Neural crest cell (in vitro differentiated cells): ENCODE results near the gene GPR157. TPM values are rescaled to one million over a fixed set of nuclear protein-coding genes. Genes with fewer than 3 reads are reported as not detected.

Source experiments
- DNase-seq: peaks from one replicate; pipeline ENCODE4 v3.0.0; 2021; ENCODE audit warnings: low read depth, mixed read lengths, low spot score
- H3K27ac Mint-ChIP-seq: one replicate; pipeline ENCODE4 v1.8.0; 2021; ENCODE audit warnings: mild to moderate bottlenecking, mixed read lengths; ENCODE audit not compliant: unreplicated experiment
- H3K27me3 Mint-ChIP-seq: 2 replicates; pipeline ENCODE4 v1.8.0; 2021; ENCODE audit warnings: low read depth, mild to moderate bottlenecking, mixed read lengths
- H3K36me3 Mint-ChIP-seq: 2 replicates; pipeline ENCODE4 v1.8.0; 2021; ENCODE audit warnings: low read depth, mild to moderate bottlenecking, mixed read lengths
- H3K4me1 Mint-ChIP-seq: 2 replicates; pipeline ENCODE4 v1.8.0; 2021; ENCODE audit warnings: mixed read lengths
- H3K4me3 Mint-ChIP-seq: one replicate; pipeline ENCODE4 v1.8.0; 2021; ENCODE audit warnings: mild to moderate bottlenecking, mixed read lengths
- H3K9me3 Mint-ChIP-seq: 2 replicates; pipeline ENCODE4 v1.8.0; 2021; ENCODE audit warnings: mixed read lengths
- total RNA-seq: library from RNA; stranded (reverse); gene quantifications from 2 replicates; pipeline ENCODE4 v1.2.1, GENCODE V29; 2021
- TF ChIP-seq, protein P1 (sequence below): fragments of 200-600 bp; sonication (generic); conservative IDR thresholded peaks from 2 replicates; pipeline ENCODE4 v1.5.0; 2021; ENCODE audit warnings: antibody characterized with exemption, mild to moderate bottlenecking

Gene GPR157
- total RNA-seq, 1 donor from 2014 or later = 1.9 TPM

GRCh38 chr1:9066945-9067807, 61.7 kb downstream of the GPR157 start:
- Mint-ChIP-seq H3K9me3 (no peaks in the 10 kb centered on the region), H3K4me3 (no peak overlapping the region), H3K36me3 (no peaks in the 10 kb centered on the region), H3K27me3 (no peaks in the 10 kb centered on the region), H3K4me1 (peaks cover 22% of the 10 kb centered on the region), H3K27ac (peak overlapping the region; percentile 57)
- no peak for DNase-seq
- TF ChIP-seq, protein P1, sequence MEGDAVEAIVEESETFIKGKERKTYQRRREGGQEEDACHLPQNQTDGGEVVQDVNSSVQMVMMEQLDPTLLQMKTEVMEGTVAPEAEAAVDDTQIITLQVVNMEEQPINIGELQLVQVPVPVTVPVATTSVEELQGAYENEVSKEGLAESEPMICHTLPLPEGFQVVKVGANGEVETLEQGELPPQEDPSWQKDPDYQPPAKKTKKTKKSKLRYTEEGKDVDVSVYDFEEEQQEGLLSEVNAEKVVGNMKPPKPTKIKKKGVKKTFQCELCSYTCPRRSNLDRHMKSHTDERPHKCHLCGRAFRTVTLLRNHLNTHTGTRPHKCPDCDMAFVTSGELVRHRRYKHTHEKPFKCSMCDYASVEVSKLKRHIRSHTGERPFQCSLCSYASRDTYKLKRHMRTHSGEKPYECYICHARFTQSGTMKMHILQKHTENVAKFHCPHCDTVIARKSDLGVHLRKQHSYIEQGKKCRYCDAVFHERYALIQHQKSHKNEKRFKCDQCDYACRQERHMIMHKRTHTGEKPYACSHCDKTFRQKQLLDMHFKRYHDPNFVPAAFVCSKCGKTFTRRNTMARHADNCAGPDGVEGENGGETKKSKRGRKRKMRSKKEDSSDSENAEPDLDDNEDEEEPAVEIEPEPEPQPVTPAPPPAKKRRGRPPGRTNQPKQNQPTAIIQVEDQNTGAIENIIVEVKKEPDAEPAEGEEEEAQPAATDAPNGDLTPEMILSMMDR = no peak

- H3K36me3 Mint-ChIP-seq = no peaks in the 10 kb centered on the region
- no peaks in the 10 kb centered on the region for H3K9me3 Mint-ChIP-seq
- H3K27me3 Mint-ChIP-seq = no peaks in the 10 kb centered on the region
- DNase-seq = no peak
- TF ChIP-seq, protein P1 = no peak
- H3K4me1 Mint-ChIP-seq = peaks cover 22% of the 10 kb centered on the region
- no peak overlapping the region for H3K27ac Mint-ChIP-seq
- no peak overlapping the region for H3K4me3 Mint-ChIP-seq
These were observed 63.6 kb downstream of the GPR157 start for GRCh38 chr1:9065213-9065751.

GRCh38 chr1:9062846-9063245, 66.1 kb downstream of the GPR157 start:
- no peak overlapping the region for H3K27ac Mint-ChIP-seq
- no peaks in the 10 kb centered on the region for H3K27me3 Mint-ChIP-seq
- no peak for DNase-seq
- H3K9me3 Mint-ChIP-seq = no peaks in the 10 kb centered on the region
- TF ChIP-seq, protein P1 = no peak
- no peaks in the 10 kb centered on the region for H3K36me3 Mint-ChIP-seq
- H3K4me1 Mint-ChIP-seq = peaks cover 12% of the 10 kb centered on the region
- H3K4me3 Mint-ChIP-seq = no peak overlapping the region

GRCh38 chr1:9062021-9062471, 66.9 kb downstream of the GPR157 start:
- no peak for DNase-seq
- H3K36me3 Mint-ChIP-seq = no peaks in the 10 kb centered on the region
- no peaks in the 10 kb centered on the region for H3K9me3 Mint-ChIP-seq
- no peak overlapping the region for H3K4me3 Mint-ChIP-seq
- peaks cover 12% of the 10 kb centered on the region for H3K4me1 Mint-ChIP-seq
- H3K27ac Mint-ChIP-seq = no peak overlapping the region
- H3K27me3 Mint-ChIP-seq = no peaks in the 10 kb centered on the region
- TF ChIP-seq, protein P1 = no peak

DNA sequence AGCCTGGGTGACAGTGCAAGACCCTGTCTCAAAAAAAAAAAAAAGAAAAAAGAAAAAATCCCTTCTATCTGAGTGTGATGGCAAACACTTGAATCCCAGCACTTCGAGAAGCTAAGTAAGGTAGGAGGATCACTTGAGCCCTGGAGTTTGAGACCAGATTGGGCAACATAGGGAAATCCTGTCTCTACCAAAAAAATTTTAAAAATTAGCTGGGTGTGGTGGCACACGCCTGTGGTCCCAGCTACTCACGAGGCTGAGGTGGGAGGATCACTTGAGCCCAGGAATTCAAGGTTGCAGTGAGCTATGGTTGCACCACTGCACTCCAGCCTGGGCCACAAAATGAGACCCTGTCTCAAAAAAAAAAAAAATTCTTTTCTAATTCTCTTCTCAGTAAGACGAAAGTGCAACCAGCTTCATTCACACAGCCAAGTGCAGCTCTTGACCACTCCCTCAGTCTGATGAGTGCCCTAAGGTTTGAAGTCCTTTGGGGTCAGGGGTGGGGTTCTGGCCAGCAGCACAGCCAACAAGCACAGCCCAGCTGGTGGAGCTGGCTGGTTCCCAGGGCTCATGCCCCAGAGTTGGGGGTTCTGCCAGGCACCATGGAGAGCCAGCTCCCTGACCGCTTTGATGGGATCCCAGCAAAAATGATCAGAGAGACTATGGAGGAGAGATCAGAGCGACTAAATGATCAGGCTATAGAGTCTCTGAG, 67.5 kb downstream of the GPR157 start:
- Mint-ChIP-seq H3K4me3 (no peak overlapping the region), H3K27ac (no peak overlapping the region), H3K4me1 (peaks cover 12% of the 10 kb centered on the region), H3K27me3 (no peaks in the 10 kb centered on the region), H3K36me3 (no peaks in the 10 kb centered on the region), H3K9me3 (no peaks in the 10 kb centered on the region)
- TF ChIP-seq, protein P1 = no peak
- DNase-seq = no peak
